ENCODE measurements around the gene NTM.

The NTM gene

GRCh38 chr11:131792243-131792642 lies 421.8 kb downstream of the NTM start:
- TF ChIP-seq CTCF (conservative IDR thresholded peaks at IDR 0.05) = no peak
- TF ChIP-seq ZFX (IDR thresholded peaks at IDR 0.05) = no peak
- no peak overlapping the region for H3K27ac ChIP-seq

DNA sequence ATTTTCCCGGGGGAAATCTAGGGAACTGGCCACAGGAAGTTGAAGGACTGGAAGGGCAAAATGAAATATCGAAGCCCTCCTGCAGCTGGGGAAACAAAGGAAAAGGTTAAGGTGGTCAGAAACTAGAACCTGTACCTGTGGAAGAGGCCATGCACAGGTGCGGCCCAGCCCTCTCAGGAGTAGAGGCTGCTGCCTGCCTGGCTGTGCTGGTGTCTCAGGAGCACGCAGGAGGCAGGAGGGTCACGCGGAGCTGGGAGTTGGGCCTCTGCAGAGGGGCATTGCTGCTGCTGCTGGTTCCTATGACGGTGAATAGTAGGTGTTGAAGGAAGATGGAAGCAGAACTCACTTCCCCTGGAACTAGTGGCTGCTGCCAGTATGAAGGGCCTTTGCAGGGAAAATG lies 425.7 kb downstream of the NTM start:
- H3K27ac ChIP-seq = no peak overlapping the region
- TF ChIP-seq ZFX (IDR thresholded peaks at IDR 0.05) (no peak), CTCF (conservative IDR thresholded peaks at IDR 0.05) (no peak)

DNA sequence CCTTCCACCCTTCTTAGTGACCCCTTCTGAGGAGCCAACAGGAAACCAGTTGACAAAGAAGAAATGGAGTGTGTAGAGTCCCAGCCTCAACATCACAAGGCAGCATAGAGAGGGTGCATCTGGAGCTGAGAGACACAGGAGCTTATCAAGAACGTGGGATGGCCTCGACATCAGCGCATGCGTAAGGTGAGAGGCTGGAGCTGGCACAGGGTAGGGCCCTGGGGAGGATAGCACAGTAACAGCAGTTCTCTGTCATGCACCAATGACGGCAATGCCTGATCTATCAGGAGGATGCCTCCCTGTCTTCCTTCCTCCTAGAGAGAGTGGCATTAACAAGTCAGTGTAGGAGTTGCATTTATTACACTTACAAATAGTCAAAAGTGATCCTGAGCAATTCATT lies 426.1 kb downstream of the NTM start:
- no peak overlapping the region for H3K27ac ChIP-seq
- TF ChIP-seq ZFX (IDR thresholded peaks at IDR 0.05) (no peak), CTCF (conservative IDR thresholded peaks at IDR 0.05) (no peak)

GRCh38 chr11:131800452-131800851 lies 430.0 kb downstream of the NTM start:
- H3K27ac ChIP-seq = no peak overlapping the region
- TF ChIP-seq CTCF (conservative IDR thresholded peaks at IDR 0.05) (no peak), ZFX (IDR thresholded peaks at IDR 0.05) (no peak)

GRCh38 chr11:131802440-131803115 lies 432.2 kb downstream of the NTM start:
- TF ChIP-seq ZFX (IDR thresholded peaks at IDR 0.05) (no peak), CTCF (conservative IDR thresholded peaks at IDR 0.05) (no peak)
- H3K27ac ChIP-seq = no peak overlapping the region

DNA sequence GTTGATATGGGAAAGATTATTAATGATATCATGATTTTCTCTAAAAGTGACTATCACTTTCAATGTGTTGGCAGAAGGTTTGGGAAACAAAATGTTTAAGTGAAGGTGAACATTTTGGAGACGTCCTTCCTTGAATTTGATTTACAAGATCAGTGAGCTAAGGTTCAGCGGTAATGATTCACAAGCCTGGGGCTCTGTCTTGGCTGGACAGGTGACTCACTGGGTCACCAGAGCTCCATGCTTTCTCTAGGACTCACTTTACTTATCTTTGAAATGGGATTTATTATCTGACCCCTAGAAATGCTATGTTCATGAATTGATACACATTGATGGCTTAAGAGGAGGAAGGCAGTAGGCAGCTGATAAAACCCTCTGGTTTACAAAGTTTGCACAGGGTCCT lies 437.5 kb downstream of the NTM start:
- TF ChIP-seq CTCF (conservative IDR thresholded peaks at IDR 0.05) (no peak), ZFX (IDR thresholded peaks at IDR 0.05) (no peak)
- H3K27ac ChIP-seq = no peak overlapping the region

DNA sequence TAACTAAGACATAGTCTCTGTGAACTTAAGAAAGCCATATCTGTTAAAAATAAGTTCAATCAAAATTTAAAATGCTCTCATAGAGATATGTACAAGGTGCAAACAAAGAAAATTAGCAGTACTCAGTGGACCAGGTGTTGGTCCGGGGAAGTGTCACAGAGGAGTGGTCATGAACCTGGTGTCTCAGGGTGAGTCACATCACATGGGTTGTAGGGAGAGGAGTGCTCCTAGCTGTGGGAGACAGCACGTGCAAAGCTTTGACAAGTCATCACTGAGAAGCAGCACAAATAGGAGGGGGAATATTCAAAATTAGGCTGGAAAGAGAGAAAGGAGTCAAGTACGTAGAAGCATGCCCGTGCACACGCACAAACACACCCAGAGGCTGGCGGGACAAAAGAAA lies 438.1 kb downstream of the NTM start:
- H3K27ac ChIP-seq = no peak overlapping the region
- TF ChIP-seq ZFX (IDR thresholded peaks at IDR 0.05) (no peak), CTCF (conservative IDR thresholded peaks at IDR 0.05) (no peak)

All from C4-2B (cell line).